GM20000 (cell line): ENCODE results near the gene SLC34A2.

Source experiments
- DNase-seq: peaks from one replicate; pipeline ENCODE4 v3.0.0; 2012; ENCODE audit warnings: low spot score
- CTCF ChIP-seq: IDR thresholded peaks from 2 replicates; pipeline ENCODE4 v1.5.1; 2012; ENCODE audit warnings: mild to moderate bottlenecking, control low read depth; ENCODE audit errors: extremely low read depth, missing control alignments

SLC34A2 gene

GRCh38 chr4:25663781-25664180 lies 8.1 kb downstream of the SLC34A2 start:
- TF ChIP-seq CTCF = no peak
- no peak for DNase-seq

DNA sequence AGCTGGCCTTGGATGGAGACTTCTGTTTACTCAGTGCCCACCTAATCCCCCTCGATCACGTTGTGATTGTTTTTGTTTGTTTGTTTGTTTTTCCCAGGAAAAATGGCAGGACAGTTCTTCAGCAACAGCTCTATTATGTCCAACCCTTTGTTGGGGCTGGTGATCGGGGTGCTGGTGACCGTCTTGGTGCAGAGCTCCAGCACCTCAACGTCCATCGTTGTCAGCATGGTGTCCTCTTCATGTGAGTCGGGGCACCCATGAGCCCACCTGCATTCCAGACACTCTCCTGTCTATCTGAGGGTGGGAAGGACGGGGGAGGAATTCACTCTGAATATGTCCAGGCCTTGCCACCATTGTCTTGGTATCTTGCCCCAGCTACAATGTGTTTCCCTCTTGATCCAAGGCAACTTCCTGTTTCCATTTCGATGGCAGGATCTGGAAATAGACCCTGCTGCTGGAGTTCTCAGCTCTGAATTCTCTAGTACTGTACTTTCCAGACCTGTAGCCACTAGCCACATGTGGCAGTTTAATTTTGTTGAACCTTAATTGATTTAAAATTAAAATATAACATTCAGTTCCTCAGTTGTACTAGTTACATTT lies 10.5 kb downstream of the SLC34A2 start:
- TF ChIP-seq CTCF = no peak
- no peak for DNase-seq

GRCh38 chr4:25667931-25668557 lies 12.4 kb downstream of the SLC34A2 start:
- DNase-seq = no peak
- no peak for TF ChIP-seq CTCF

GRCh38 chr4:25670991-25671390 lies 15.3 kb downstream of the SLC34A2 start:
- no peak for TF ChIP-seq CTCF
- DNase-seq = no peak

DNA sequence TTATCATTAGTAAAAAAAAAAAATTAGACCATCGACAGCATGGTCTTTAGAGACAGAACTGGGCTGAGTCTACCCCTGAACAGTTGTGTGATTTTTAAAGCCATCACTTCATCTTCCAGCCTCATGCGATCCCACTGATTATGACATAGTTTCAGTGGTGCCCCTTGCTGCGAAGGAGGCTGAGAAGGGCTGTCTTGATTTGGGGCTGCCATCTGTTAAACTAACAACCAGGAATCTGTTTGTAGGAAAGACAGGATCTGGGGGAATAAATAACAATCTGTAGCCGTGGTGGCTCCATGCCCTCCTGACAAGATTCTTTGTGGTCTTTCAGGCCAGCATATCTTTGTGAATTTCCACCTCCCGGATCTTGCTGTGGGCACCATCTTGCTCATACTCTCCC lies 17.1 kb downstream of the SLC34A2 start:
- DNase-seq = no peak
- no peak for TF ChIP-seq CTCF

DNA sequence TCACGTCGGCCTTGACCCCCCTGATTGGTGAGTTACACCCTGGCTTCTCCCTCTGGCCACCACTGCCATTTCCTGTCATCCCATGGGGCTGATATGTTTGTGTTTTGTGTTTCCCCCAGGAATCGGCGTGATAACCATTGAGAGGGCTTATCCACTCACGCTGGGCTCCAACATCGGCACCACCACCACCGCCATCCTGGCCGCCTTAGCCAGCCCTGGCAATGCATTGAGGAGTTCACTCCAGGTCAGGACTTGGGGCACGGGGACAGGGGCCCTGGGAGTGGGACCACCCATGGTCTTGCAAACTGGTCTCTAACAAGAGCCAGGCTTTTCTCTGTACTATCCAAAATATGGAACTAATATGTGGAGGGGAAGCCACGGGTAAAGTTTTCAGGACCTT lies 18.7 kb downstream of the SLC34A2 start:
- TF ChIP-seq CTCF = no peak
- DNase-seq = no peak

GRCh38 chr4:25676221-25676620 lies 20.6 kb downstream of the SLC34A2 start:
- no peak for DNase-seq
- TF ChIP-seq CTCF = no peak
